Measurements from ENCODE around the gene PABPN1L.

PABPN1L gene

GRCh38 chr16:88838566-88838965 is 27.9 kb downstream of the PABPN1L start:
- H4K12ac ChIP-seq (ENCODE audit: low read depth, low read length), result no peak overlapping the region
- no peak overlapping the region for H4K91ac ChIP-seq (ENCODE audit: low read depth, low read length)
- H2BK12ac ChIP-seq (ENCODE audit: low read length), result no peak overlapping the region
- H3K4ac ChIP-seq (ENCODE audit: low read depth, low read length), result no peak overlapping the region
- H2AFZ ChIP-seq (ENCODE audit: insufficient read depth, low read length, poor library complexity), result no peak overlapping the region
- no peak overlapping the region for H3K4me3 ChIP-seq (ENCODE audit: low read depth, low read length)
- H3K23ac ChIP-seq (ENCODE audit: low read length), result no peak overlapping the region
- no peak overlapping the region for H2BK120ac ChIP-seq (ENCODE audit: insufficient read depth, low read length, poor library complexity)
- H3K9ac ChIP-seq (ENCODE audit: low read length), result no peak overlapping the region
- H3K18ac ChIP-seq (ENCODE audit: low read length), result no peak overlapping the region
- peaks cover 39 to 44% of the 10 kb centered on the region in 2 experiments for H3K36me3 ChIP-seq (ENCODE audit: control insufficient read depth in 1 of 2, insufficient read depth in 2 of 2, low read length in 2 of 2)
- H3K4me2 ChIP-seq (ENCODE audit: low read length), result no peak overlapping the region
- no peak overlapping the region for H2BK5ac ChIP-seq (ENCODE audit: low read depth, low read length, poor library complexity)
- DNase-seq, result no peak
- H3K27me3 ChIP-seq (ENCODE audit: insufficient read depth, low read length), result no peaks in the 10 kb centered on the region
- no peaks in the 10 kb centered on the region for H3K79me2 ChIP-seq (ENCODE audit: control insufficient read depth, insufficient read depth, low read length, poor library complexity)
- H3K27ac ChIP-seq (ENCODE audit: low read depth, low read length), result no peak overlapping the region
- no peak overlapping the region for H4K8ac ChIP-seq (ENCODE audit: low read depth, low read length)
- no CpG with 5 or more reads among the region's 19 CpGs for WGBS (ENCODE audit: extremely low coverage, insufficient coverage, insufficient read length)
- no peak overlapping the region for H2AK5ac ChIP-seq (ENCODE audit: low read length)
- H3K9me3 ChIP-seq (ENCODE audit: insufficient read depth, low read depth, low read length), result no peaks in the 10 kb centered on the region
- no peak overlapping the region for H3K14ac ChIP-seq (ENCODE audit: low read length)
- H3K79me1 ChIP-seq (ENCODE audit: low read length), result no peaks in the 10 kb centered on the region
- H3K4me1 ChIP-seq (ENCODE audit: control insufficient read depth in 1 of 2, insufficient read depth in 2 of 2, low read length in 2 of 2), result no peaks in the 10 kb centered on the region

DNA sequence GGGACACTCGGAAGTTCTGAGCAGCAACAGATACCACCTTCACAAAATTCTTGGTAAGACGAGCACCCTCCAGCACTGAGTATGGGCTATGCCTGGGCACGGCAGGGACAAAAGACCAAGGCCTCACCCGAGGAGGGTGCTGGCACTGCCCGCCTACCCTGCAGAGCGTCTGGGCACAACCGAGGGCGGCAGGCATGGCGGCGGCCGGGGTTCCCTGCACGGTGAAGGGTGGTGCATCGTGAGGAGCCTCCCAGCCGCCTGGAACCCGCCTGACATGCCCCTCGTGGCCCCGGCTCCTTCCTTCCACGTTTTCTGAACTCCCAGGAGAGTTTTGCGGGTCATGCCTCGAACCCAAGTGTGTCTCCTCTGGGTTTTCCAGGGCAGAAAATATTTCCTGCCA is 28.7 kb downstream of the PABPN1L start:
- H3K4me2 ChIP-seq (ENCODE audit: low read length), result no peak overlapping the region
- no peak overlapping the region for H2AK5ac ChIP-seq (ENCODE audit: low read length)
- no peak overlapping the region for H2BK5ac ChIP-seq (ENCODE audit: low read depth, low read length, poor library complexity)
- H3K4me3 ChIP-seq (ENCODE audit: low read depth, low read length), result no peak overlapping the region
- H4K8ac ChIP-seq (ENCODE audit: low read depth, low read length), result no peak overlapping the region
- no peak overlapping the region for H3K4ac ChIP-seq (ENCODE audit: low read depth, low read length)
- WGBS (ENCODE audit: extremely low coverage, insufficient coverage, insufficient read length), result no CpG with 5 or more reads among the region's 20 CpGs
- H2BK12ac ChIP-seq (ENCODE audit: low read length), result no peak overlapping the region
- no peak overlapping the region for H2AFZ ChIP-seq (ENCODE audit: insufficient read depth, low read length, poor library complexity)
- H3K18ac ChIP-seq (ENCODE audit: low read length), result no peak overlapping the region
- no peaks in the 10 kb centered on the region for H3K9me3 ChIP-seq (ENCODE audit: insufficient read depth, low read depth, low read length)
- H3K36me3 ChIP-seq (ENCODE audit: control insufficient read depth in 1 of 2, insufficient read depth in 2 of 2, low read length in 2 of 2), result peaks cover 38 to 39% of the 10 kb centered on the region in 2 experiments
- no peaks in the 10 kb centered on the region for H3K4me1 ChIP-seq (ENCODE audit: control insufficient read depth in 1 of 2, insufficient read depth in 2 of 2, low read length in 2 of 2)
- no peaks in the 10 kb centered on the region for H3K79me1 ChIP-seq (ENCODE audit: low read length)
- H4K12ac ChIP-seq (ENCODE audit: low read depth, low read length), result no peak overlapping the region
- H4K91ac ChIP-seq (ENCODE audit: low read depth, low read length), result no peak overlapping the region
- H3K27me3 ChIP-seq (ENCODE audit: insufficient read depth, low read length), result no peaks in the 10 kb centered on the region
- no peak overlapping the region for H3K27ac ChIP-seq (ENCODE audit: low read depth, low read length)
- H3K23ac ChIP-seq (ENCODE audit: low read length), result no peak overlapping the region
- no peak overlapping the region for H3K14ac ChIP-seq (ENCODE audit: low read length)
- no peak for DNase-seq
- no peak overlapping the region for H3K9ac ChIP-seq (ENCODE audit: low read length)
- no peak overlapping the region for H2BK120ac ChIP-seq (ENCODE audit: insufficient read depth, low read length, poor library complexity)
- no peaks in the 10 kb centered on the region for H3K79me2 ChIP-seq (ENCODE audit: control insufficient read depth, insufficient read depth, low read length, poor library complexity)

DNA sequence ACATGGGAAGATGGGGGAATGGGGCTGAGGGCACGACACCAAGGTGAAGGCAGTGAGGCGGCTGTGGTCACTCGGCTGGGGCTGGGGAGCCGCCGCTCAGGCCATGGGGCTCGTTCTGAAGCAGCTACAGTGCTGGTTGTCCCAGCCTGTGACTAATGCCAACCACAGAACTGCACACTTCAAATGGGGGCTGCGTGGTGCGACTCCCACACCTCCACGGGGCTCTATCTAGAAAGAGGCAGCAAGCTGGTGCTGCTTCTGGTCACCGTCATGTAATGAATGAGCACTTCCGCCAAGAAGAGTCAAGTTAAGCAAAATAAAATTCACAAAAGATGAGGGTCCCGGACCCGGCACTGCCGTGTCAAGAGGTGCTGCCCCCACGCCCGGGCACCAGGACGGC is 29.7 kb downstream of the PABPN1L start:
- H3K9me3 ChIP-seq (ENCODE audit: insufficient read depth, low read depth, low read length), result no peaks in the 10 kb centered on the region
- H3K36me3 ChIP-seq (ENCODE audit: control insufficient read depth in 1 of 2, insufficient read depth in 2 of 2, low read length in 2 of 2), result peaks cover 35 to 39% of the 10 kb centered on the region in 2 experiments
- no peak overlapping the region for H3K23ac ChIP-seq (ENCODE audit: low read length)
- H2BK120ac ChIP-seq (ENCODE audit: insufficient read depth, low read length, poor library complexity), result no peak overlapping the region
- no peak overlapping the region for H3K18ac ChIP-seq (ENCODE audit: low read length)
- no peaks in the 10 kb centered on the region for H3K79me2 ChIP-seq (ENCODE audit: control insufficient read depth, insufficient read depth, low read length, poor library complexity)
- no peak overlapping the region for H4K8ac ChIP-seq (ENCODE audit: low read depth, low read length)
- H3K4ac ChIP-seq (ENCODE audit: low read depth, low read length), result no peak overlapping the region
- H3K27me3 ChIP-seq (ENCODE audit: insufficient read depth, low read length), result no peaks in the 10 kb centered on the region
- no peak overlapping the region for H2AFZ ChIP-seq (ENCODE audit: insufficient read depth, low read length, poor library complexity)
- no peak for DNase-seq
- no peak overlapping the region for H3K9ac ChIP-seq (ENCODE audit: low read length)
- H3K27ac ChIP-seq (ENCODE audit: low read depth, low read length), result no peak overlapping the region
- no peak overlapping the region for H3K4me3 ChIP-seq (ENCODE audit: low read depth, low read length)
- no peak overlapping the region for H2AK5ac ChIP-seq (ENCODE audit: low read length)
- H3K4me1 ChIP-seq (ENCODE audit: control insufficient read depth in 1 of 2, insufficient read depth in 2 of 2, low read length in 2 of 2), result no peaks in the 10 kb centered on the region
- no peak overlapping the region for H2BK12ac ChIP-seq (ENCODE audit: low read length)
- no peak overlapping the region for H2BK5ac ChIP-seq (ENCODE audit: low read depth, low read length, poor library complexity)
- H4K12ac ChIP-seq (ENCODE audit: low read depth, low read length), result no peak overlapping the region
- H3K4me2 ChIP-seq (ENCODE audit: low read length), result no peak overlapping the region
- H4K91ac ChIP-seq (ENCODE audit: low read depth, low read length), result no peak overlapping the region
- WGBS (ENCODE audit: extremely low coverage, insufficient coverage, insufficient read length), result no CpG with 5 or more reads among the region's 17 CpGs
- H3K79me1 ChIP-seq (ENCODE audit: low read length), result no peaks in the 10 kb centered on the region
- H3K14ac ChIP-seq (ENCODE audit: low read length), result no peak overlapping the region

DNA sequence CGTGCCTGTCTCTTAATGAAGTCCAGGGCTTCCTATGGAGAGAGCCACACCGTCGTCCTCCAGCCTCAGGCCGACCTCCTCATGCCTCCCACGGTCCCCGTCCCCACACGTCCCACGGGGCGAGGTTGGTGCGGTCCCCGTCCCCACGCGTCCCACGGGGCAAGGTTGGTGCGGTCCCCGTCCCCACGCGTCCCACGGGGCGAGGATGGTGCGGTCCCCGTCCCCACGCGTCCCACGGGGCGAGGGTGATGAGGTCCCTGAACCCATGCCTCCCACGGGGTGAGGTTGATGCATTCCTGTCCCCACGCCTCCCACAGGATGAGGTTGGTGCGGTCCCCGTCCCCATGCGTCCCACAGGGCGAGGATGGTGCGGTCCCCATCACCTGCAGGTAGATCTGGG is 30.6 kb downstream of the PABPN1L start:
- no peak for DNase-seq
- H3K36me3 ChIP-seq (ENCODE audit: control insufficient read depth in 1 of 2, insufficient read depth in 2 of 2, low read length in 2 of 2), result peaks cover 33 to 36% of the 10 kb centered on the region in 2 experiments
- no peak overlapping the region for H4K8ac ChIP-seq (ENCODE audit: low read depth, low read length)
- H3K79me1 ChIP-seq (ENCODE audit: low read length), result no peaks in the 10 kb centered on the region
- H3K9ac ChIP-seq (ENCODE audit: low read length), result no peak overlapping the region
- no peak overlapping the region for H3K14ac ChIP-seq (ENCODE audit: low read length)
- H3K79me2 ChIP-seq (ENCODE audit: control insufficient read depth, insufficient read depth, low read length, poor library complexity), result no peaks in the 10 kb centered on the region
- H2BK5ac ChIP-seq (ENCODE audit: low read depth, low read length, poor library complexity), result no peak overlapping the region
- no peak overlapping the region for H3K4me2 ChIP-seq (ENCODE audit: low read length)
- H2BK120ac ChIP-seq (ENCODE audit: insufficient read depth, low read length, poor library complexity), result no peak overlapping the region
- no CpG with 5 or more reads among the region's 33 CpGs for WGBS (ENCODE audit: extremely low coverage, insufficient coverage, insufficient read length)
- no peak overlapping the region for H3K18ac ChIP-seq (ENCODE audit: low read length)
- H3K4me3 ChIP-seq (ENCODE audit: low read depth, low read length), result no peak overlapping the region
- H2BK12ac ChIP-seq (ENCODE audit: low read length), result no peak overlapping the region
- no peak overlapping the region for H3K4ac ChIP-seq (ENCODE audit: low read depth, low read length)
- H3K27me3 ChIP-seq (ENCODE audit: insufficient read depth, low read length), result no peaks in the 10 kb centered on the region
- no peaks in the 10 kb centered on the region for H3K4me1 ChIP-seq (ENCODE audit: control insufficient read depth in 1 of 2, insufficient read depth in 2 of 2, low read length in 2 of 2)
- no peak overlapping the region for H2AFZ ChIP-seq (ENCODE audit: insufficient read depth, low read length, poor library complexity)
- no peak overlapping the region for H3K27ac ChIP-seq (ENCODE audit: low read depth, low read length)
- H4K91ac ChIP-seq (ENCODE audit: low read depth, low read length), result no peak overlapping the region
- no peak overlapping the region for H3K23ac ChIP-seq (ENCODE audit: low read length)
- no peaks in the 10 kb centered on the region for H3K9me3 ChIP-seq (ENCODE audit: insufficient read depth, low read depth, low read length)
- no peak overlapping the region for H2AK5ac ChIP-seq (ENCODE audit: low read length)
- H4K12ac ChIP-seq (ENCODE audit: low read depth, low read length), result no peak overlapping the region
